Bronchial epithelial cell (primary cell): ENCODE data around the gene ENO2. TPM values are rescaled to one million over a fixed set of nuclear protein-coding genes. Genes with fewer than 3 reads are reported as not detected.

Source experiments
- DNase-seq: peaks from one replicate; pipeline ENCODE4 v3.0.0-alpha.2; 2010; ENCODE audit warnings: low read depth
- FAIRE-seq: peaks from 2 replicates; lab custom pipeline; 2011; peaks lifted over from hg19 to GRCh38; lab: Jason Lieb, UNC
- H3K27me3 ChIP-seq: 2 replicates; pipeline ENCODE4 v1.5.1; 2011; ENCODE audit warnings: low read length; ENCODE audit not compliant: control insufficient read depth, insufficient read depth
- H3K36me3 ChIP-seq: 2 replicates; pipeline ENCODE4 v1.5.1; 2011; ENCODE audit warnings: low read length; ENCODE audit not compliant: control insufficient read depth, insufficient read depth
- H3K4me3 ChIP-seq: 2 replicates; pipeline ENCODE4 v1.5.1; 2011; ENCODE audit warnings: mild to moderate bottlenecking, low read depth, low read length, control low read depth
- CTCF ChIP-seq: IDR thresholded peaks from 2 replicates; pipeline ENCODE4 v1.5.1; 2011; ENCODE audit warnings: mild to moderate bottlenecking, moderate library complexity, low read length, control low read depth, inconsistent platforms; ENCODE audit not compliant: insufficient read depth, severe bottlenecking
- total RNA-seq: library from RNA; depleted of rRNA; stranded (reverse); fragments of >200 nt; gene quantifications from 2 replicates; pipeline ENCODE4 v1.2.1, GENCODE V29; 2014

ENO2 gene
- total RNA-seq, 1 donor from 2014 or later: 9.0 TPM

GRCh38 chr12:6925239-6925539, 10.8 kb downstream of the ENO2 start:
- FAIRE-seq: no peak

GRCh38 chr12:6925540-6926279, 11.3 kb downstream of the ENO2 start:
- Histone ChIP-seq H3K27me3 (no peaks in the 10 kb centered on the region), H3K36me3 (no peaks in the 10 kb centered on the region), H3K4me3 (peak overlapping the region; percentile 20)
- DNase-seq (peak; percentile 87), FAIRE-seq (peak; percentile 76)
- no peak for TF ChIP-seq CTCF

More at GRCh38 chr12:6925239-6925539, 10.8 kb downstream of the ENO2 start:
- H3K27me3 ChIP-seq: no peaks in the 10 kb centered on the region
- no peak for DNase-seq
- H3K36me3 ChIP-seq: no peaks in the 10 kb centered on the region
- no peak overlapping the region for H3K4me3 ChIP-seq
- TF ChIP-seq CTCF: no peak

- Histone ChIP-seq H3K27me3 (no peaks in the 10 kb centered on the region), H3K36me3 (no peaks in the 10 kb centered on the region), H3K4me3 (peak within 1 kb of the TSS; percentile 69)
- TF ChIP-seq CTCF: no peak
- FAIRE-seq (no peak), DNase-seq (no peak)
Observed at GRCh38 chr12:6927379-6928021, 13.1 kb downstream of the ENO2 start, which contains the start of gene ATN1. ATN1 (plus strand) TSS chr12:6927959; CDS start chr12:6934002, 6,043 bp downstream.

- TF ChIP-seq CTCF: no peak
- DNase-seq (no peak), FAIRE-seq (no peak)
- Histone ChIP-seq H3K36me3 (no peaks in the 10 kb centered on the region), H3K4me3 (peak overlapping the region; percentile 69), H3K27me3 (no peaks in the 10 kb centered on the region)
Observed at GRCh38 chr12:6928022-6928702, 13.8 kb downstream of the ENO2 start.

- no peak for FAIRE-seq
- peak overlapping the region; percentile 69 for H3K4me3 ChIP-seq
- no peak for DNase-seq
- no peaks in the 10 kb centered on the region for H3K36me3 ChIP-seq
- TF ChIP-seq CTCF: no peak
- no peaks in the 10 kb centered on the region for H3K27me3 ChIP-seq
Observed at GRCh38 chr12:6928703-6929407, 14.5 kb downstream of the ENO2 start.
